ENCODE results near the gene YPEL5.

YPEL5 gene

DNA sequence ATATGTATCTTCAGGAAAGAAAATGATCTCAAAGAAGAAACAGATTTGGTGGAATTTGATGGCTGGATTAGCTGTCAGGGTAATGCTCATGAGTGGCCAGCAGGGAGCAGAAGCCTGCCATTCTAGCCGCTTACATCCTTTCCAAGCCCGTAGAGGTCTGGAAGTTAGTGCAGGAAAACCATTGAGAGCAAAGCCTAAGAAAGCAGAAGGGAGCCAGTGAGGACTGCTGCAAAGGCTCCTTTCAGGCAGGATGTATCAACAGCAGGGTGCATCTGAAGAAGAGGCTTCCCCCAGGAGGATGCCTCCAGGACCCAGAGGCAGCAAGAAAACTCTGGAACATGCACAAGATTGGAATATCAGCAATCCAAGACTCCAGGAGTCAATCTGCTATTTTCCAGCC, 61.6 kb downstream of the YPEL5 start:
- DNase-seq, result peak; percentile 81

GRCh38 chr2:30209227-30209626, 62.4 kb downstream of the YPEL5 start:
- no peak for DNase-seq
